Left lobe of liver (tissue), 2 donors: ENCODE results near the gene TCF3. TPM values are rescaled to one million over a fixed set of nuclear protein-coding genes. Genes with fewer than 3 reads are reported as not detected.
"Not testable (repeated sequence)": the region's sequence is repeated elsewhere in the genome, so short reads cannot be mapped to it uniquely, and the experiment has no call there.

Experiments
- ATAC-seq: fragments of 200-7000 bp; cut with Tn5 transposase; one replicate; pipeline ENCODE4 v1.9.1; 2020; ENCODE audit warnings: mild to moderate bottlenecking, moderate library complexity
- DNase-seq: peaks from one replicate; pipeline ENCODE4 v3.0.0-alpha.2; 2020; ENCODE audit warnings: low spot score
- total RNA-seq: library from RNA; stranded (reverse); gene quantifications from one replicate; pipeline ENCODE4 v1.2.1, GENCODE V29; 2021
- donor health status: DM: no; HTN: no; CAD: no; lungs with moderate emphysema.
- donor health status: DM: no; HTN: yes; CAD: no.

TCF3 gene
- total RNA-seq, 1 donor from 2014 or later = 14.2 TPM

DNA sequence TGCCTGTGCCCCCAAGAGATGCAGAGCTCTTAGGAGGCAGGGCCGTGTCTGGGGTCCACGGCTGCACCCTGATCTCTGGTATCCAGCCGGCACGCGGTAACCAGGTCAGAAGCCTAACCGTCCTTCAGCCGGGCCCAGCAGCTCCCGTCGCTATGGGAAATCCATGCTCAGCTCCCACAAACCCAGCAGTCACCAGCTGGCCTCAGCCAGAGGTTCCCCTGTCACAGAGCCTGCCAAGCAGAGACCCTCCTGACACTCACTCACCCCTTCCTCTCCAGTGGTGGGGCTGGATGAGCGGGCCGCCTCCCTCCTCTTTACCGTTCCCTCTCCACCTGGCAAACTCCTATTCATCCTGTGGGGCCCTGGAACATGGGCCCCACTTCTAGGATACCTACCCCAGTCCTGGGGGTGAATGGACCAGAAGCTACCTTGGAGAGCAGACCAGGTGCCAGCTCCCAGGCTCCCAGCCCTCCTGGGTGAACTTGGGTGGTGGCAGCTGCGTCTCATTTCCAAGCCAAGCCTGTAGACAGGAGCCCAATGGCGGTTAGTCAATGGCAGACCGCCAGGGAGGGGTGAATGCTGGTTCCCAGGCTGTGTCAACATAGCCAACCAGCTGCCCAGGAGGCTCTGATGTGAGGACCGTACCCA, 21.4 kb upstream of the TCF3 start:
- no peak for ATAC-seq
- DNase-seq = no peak

DNA sequence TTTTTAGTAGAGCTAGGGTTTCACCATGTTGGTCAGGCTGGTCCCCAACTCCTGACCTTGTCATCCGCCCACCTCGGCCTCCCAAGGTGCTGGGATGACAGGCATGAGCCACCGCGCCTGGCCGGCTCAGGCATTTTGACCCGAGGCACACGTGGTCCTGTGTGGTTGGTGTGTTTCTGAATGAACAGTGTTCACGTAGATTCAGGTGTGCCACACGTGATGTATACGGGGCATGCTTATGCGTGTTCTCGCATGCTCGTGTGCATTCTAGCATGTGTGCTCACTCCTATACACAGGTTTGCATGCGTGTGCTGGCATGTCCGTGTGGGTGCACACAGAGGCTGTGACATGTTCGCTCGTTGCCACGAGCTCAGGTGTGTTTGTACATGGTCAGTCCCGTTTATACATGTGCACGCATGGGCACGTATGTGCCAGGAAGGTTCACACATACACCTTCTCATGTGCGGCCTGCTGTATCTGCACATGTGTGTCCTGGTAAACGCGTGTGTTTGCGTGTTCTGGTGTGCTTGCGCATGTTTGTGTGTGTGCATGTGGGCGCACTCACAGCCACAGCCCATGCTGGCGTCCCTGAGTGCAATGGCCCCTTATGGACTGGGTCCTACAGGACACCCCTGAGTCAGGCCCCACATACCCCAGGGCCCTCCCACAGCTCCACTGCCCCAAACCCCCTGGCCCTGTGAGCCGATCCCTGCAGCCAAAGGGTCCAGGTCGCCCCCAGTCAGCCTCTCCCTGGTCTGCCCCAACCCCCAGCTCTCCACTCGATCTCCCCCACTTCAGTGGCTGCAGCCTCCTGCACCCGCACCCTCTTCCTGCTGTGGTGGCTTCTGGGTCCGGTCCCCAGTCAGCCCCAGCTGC, 20.6 kb upstream of the TCF3 start:
- no peak for ATAC-seq
- no peak for DNase-seq

DNA sequence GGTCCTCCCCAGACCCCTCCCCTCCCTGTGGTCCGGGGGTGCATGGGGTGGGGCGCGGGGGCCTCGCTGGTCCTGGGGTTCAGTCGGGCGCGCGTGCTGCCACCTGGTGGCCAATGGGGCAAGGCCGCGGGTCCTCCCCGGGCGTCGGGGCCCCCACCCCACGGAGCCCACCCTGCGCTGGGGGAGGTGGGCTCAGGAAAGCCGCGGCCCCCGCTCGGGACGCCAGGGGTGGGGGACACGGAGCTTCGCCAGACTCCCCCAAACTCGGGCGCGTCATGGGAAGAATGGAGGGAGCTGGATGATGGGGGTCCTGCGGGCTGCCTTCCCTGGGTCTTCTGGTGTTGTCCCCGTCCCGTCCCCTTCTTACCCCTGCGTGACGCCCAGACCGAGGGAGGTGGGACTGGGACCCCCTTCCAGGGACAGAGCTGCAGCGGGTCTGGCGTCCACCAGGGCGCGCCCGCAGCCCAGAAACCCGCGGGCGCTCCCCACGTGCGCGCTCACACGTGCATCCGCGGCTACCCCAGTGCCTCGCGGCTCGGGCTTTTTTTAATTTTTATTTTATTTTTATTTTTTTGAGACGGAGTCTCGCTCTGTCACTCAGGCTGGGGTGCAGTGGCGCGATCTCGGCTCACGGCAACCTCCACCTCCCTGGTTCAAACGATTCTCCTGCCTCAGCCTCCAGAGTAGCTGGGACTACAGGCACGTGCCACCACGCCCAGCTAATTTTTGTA, 19.8 kb upstream of the TCF3 start:
- DNase-seq (peak; percentile 57), ATAC-seq (peak; percentile 76)

DNA sequence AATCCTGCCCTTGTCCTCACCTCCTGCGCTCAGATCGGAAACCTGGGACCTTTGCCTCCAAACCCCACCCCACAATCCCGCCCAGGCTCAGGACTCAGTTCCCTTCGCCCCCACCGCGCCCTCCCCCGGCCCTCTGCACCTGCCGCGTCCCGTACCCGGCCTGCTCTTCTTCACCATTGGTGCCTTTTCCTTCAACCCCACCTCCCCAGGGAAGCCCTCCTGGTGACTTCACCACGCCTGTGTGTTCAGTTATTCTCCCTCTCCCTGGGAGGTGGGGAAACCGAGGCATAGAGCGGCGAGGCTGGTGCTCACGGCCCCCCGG, 19.3 kb upstream of the TCF3 start:
- no peak for ATAC-seq

DNA sequence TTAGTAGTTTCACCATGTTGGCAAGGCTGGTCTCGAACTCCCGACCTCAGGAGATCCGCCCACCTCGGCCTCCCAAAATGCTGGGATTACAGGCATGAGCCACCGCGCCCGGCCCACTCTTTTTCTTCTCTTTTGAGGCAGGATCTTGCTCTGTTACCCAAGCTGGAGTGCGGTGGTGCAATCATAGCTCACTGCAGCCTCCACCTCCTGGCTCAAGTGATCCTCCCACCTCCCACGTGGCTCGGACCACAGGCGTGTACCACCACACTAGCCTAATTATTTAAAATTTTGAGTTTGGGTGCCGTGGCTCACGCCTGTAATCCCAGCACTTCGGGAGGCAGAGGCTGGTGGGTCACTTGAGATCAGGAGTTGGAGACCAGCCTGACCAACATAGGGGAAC, 18.3 kb upstream of the TCF3 start:
- ATAC-seq, DNase-seq: not testable (repeated sequence)

More for the DNA sequence above, 19.3 kb upstream of the TCF3 start:
- DNase-seq = no peak

DNA sequence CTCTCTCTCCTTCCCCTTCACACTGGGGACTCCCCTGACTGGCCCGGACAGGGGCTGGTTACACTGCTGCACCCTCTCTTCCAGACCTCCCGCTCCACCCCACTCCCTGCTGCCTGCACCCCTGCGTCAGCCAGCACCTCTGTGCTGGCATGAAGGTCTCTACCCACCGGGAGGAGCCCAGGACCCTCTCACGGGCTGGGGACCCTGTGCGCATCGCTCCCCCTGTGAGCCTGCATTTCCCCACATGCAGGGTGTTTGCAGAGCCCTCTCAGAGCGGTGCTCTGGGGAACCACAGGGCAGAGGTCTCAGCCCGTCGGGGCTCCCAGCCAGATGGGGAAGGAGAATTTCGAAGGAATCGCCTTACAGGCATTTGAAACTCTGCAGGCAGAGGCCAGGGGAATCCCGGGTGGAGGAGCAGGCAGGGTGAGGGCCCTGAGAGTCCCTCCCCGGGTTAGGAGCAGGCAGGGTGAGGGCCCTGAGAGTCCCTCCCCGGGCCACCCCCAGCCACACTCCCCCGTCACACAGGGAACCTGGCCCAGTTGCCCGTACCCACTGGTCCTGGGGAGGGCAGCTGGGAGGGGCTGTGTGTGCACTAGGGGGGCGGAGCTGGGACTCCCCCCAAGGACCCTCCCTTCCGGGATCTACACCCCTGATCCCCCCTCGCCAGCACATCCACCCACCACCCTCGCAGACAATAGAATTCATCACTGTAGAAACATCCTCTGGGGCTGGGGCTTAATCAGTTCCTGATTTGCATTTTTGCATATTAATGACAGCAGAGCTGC, 16.3 kb upstream of the TCF3 start:
- DNase-seq (no peak), ATAC-seq (no peak)

DNA sequence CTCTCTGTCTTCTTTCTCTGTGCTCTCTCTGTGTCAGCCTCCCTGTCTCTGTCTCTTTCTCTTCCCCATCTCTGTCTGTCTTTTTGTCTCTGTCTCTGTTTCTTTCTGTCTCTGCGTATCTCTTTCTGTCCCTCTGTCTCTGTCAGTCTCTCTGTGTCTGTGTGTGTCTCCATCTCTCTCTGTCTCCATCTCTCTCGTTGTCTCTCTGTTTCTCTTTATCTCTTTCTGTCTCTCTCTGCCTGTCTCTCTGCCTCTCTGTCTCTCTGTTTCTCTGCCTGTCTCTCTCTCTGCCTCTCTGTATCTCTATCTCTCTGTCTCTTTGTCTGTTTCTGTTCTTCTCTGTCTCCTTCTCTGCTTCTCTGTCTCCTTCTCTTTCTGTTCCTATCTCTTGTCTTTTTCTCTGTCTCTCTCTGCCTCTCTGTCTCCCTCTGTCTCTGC, 15.7 kb upstream of the TCF3 start:
- DNase-seq (no peak), ATAC-seq (no peak)

DNA sequence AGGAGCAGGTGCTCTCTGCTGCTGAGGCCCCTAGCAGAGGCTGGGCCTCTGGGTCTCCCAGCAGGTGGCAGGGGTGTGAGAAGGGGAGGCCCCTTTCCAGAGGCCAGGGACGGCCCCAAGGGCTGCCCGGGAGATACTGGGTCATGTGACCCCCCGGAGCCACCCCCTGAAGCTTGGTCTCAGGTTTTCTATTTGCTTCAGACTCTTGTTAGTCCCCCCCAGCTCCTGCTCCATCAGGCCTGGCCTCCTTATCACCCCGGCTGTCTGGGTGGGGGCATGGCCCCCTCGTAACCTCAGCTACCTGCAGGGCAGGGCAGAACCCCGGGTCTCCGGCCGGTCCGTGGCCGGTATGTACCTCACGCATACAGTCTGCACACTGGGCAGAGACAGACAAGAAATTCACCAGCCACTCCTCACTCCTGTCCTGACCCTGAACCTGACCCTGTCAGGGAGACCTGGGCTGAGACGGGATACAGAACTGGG, 13.2 kb upstream of the TCF3 start:
- ATAC-seq (no peak), DNase-seq (no peak)

DNA sequence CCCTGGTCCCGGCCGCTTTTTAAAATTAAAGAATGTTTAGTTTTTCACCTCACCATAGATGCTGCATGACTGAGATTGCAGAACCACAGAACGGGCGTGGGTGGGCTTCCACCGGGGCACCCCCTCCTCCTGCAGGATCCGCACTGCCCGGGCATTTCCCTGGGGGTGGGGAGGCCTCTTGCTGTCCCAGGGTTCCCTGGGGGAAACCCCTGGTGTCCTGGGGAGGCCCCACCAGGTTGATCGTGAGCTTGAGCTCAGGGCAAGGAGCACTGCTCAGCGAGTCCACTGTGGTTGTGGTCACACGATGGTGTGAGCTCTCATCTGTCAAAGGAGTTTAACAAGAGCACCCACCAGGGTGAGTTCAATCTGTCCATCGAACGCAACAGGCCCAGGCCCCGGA, 11.4 kb upstream of the TCF3 start:
- ATAC-seq = no peak
- no peak for DNase-seq

DNA sequence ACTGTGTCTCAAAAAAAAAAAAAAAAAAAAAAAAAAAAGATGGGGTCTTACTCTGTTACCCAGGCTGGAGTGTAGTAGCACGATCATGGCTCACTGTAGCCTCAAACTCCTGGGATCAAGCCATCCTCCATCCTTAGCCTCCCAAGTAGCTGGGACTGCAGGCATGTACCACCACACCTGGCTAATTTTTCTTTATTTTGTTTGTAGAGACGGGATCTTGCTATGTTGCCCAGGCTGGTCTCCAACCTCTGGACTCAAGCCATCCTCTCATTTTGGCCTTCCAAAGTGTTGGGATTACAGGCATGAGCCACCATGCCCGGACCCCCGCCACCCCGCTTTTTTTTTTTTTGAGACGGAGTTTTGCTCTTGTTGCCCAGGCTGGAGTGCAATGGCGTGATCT, 10.8 kb upstream of the TCF3 start:
- ATAC-seq, DNase-seq: not testable (repeated sequence)

DNA sequence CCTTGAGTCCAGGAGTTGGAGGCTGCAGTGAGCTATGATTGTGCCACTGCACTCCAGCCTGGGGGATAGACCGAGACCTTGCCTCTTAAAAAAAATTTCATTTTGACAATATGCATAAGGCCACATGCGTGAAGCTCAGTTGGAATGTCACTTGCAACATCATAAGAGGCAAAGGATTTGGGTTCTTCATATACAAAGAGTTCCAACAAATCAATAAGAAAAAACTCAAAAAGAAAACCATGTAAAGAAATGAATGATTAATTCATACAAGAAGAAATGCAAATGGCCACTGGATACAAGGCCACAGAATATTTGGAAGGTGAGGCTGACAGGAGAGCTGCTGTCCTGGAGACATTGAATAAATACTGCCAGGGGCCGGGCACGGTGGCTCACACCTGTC, 9.6 kb upstream of the TCF3 start:
- DNase-seq = no peak
- ATAC-seq = no peak

DNA sequence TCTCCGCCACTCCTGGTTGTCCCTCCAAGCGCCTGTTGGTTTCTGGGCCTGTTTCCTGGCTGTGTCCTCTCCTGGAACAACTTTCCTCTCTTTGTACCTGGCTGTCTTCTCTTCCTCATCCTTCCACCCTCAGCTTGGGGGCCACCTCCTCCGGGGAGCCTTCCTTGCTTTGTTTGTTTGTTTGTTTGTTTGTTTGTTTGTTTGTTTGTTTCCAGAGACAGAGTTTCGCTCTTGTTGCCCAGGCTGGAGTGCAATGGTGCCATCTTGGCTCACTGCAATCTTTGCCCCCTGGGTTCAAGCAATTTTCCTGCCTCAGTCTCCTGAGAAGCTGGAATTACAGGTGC, 6.6 kb upstream of the TCF3 start:
- ATAC-seq = no peak
- no peak for DNase-seq

DNA sequence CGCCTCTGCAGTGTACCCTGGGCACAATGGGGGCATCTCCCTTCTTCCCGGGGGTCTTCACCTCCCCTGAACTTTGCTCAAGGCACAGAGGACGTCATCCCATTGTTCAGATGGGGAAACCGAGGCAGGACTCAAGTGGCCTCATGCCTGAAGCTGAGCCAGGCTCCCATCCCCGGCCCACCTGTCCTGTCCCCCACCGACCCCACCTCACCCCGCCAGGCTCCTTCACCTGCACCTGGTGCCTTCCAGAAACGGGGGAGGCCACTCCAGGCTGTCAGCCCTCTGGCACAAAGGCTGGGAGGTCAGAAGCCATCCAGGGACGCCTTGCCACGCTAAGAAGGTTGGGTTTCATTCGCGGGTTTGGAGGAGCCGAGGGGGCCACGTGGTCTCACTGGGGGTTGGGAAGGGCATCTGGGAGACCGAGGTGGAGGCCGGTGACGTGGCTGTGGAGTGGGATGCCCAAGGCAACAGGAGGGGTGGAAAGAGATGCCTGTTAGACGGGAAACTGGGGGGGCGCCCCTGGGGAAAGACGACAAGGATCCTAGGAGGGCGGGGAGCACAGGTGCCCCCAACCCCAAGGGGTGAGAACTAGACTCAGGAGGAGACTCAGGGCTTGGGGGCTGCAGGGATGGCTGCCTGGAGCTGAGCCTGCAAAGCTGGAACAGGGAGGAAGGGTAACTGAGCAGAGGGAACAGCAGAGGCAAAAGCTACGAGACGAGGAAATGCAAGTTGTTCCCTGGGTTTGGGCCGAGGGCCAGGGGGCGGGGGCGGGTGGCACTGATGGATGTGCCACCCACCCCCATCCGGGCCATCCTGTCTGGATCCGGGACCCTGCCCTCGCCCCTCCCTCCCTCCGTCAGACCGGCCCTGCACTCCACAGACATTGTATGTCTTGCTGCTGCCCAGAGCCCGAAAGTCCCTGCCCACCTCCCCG, 6.0 kb upstream of the TCF3 start:
- ATAC-seq (no peak), DNase-seq (no peak)

DNA sequence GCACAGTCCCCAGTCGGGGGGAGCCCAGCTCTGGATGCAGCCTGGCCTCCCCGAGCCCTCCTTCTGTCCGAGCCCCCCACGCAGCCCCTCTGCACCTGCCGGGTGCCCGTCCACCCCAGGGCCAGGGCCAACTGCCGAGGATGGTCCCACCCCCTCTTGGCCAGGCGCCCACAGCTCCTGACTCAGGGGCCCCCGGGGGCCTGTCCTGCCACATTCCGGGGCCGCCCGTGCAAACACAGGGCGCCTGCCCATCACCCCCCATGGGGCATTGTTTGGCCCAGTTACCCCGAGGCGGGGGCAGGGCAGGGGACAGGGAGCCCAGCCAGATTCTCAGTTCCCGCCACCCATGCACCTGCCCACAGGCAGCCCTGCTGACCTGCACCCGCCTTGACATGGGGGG, 5.3 kb upstream of the TCF3 start:
- ATAC-seq (no peak), DNase-seq (no peak)

DNA sequence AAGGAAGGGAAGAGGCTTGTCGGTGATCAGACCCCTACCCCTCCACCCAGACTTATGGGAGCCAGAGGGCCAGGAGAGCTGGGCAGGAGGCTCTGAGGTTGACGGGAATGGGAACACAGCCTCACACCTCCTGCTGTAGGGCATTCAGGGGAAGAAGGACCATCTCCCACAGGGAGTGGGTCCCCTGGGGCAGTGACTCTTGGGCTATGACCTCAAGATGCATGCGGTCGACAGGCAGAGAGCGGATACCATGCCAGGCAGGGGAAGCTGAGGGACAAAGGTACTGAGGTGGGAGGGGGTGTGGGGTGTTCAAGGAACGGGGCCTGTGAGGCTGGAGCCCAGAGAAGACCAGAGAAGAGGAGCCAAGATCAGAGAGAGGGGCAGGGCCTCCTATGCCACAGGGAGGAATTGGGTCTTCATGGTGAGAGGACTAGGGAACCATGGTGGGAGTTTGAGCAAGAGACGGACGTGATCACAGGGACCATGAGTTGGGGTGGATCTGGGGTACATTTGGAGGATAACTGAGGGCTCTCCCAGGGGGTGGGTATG, 4.6 kb upstream of the TCF3 start:
- no peak for ATAC-seq

DNA sequence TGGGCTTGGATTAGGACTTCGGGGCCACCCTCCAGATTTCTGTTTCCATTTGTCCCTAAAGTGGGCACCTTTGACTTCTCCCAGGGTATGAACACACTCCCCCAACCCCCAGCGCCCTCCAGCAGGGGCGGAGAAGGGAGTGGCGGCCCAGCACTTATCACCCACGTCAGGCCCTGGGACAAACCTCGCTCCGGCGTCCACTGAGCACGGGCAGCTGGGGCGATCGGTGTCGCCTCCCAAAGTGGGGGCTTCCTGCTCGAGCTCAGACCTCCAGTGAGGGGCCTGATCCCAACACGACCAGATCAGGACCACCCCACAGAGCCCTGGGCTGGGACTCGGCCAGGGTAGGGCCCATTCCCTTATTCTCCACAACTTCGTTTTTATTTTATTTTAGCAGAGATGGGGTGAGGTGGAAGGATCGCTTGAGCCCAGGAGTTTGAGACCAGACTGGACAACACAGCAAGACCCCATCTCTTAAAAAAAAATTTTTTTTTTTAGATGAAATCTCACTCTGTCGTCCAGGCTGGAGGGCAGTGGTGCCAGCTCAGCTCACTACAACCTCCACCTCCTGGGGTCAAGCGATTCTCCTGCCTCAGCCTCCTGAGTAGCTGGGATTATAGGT, 3.7 kb upstream of the TCF3 start:
- DNase-seq (no peak), ATAC-seq (no peak)

More for the DNA sequence above, 4.6 kb upstream of the TCF3 start:
- no peak for DNase-seq

DNA sequence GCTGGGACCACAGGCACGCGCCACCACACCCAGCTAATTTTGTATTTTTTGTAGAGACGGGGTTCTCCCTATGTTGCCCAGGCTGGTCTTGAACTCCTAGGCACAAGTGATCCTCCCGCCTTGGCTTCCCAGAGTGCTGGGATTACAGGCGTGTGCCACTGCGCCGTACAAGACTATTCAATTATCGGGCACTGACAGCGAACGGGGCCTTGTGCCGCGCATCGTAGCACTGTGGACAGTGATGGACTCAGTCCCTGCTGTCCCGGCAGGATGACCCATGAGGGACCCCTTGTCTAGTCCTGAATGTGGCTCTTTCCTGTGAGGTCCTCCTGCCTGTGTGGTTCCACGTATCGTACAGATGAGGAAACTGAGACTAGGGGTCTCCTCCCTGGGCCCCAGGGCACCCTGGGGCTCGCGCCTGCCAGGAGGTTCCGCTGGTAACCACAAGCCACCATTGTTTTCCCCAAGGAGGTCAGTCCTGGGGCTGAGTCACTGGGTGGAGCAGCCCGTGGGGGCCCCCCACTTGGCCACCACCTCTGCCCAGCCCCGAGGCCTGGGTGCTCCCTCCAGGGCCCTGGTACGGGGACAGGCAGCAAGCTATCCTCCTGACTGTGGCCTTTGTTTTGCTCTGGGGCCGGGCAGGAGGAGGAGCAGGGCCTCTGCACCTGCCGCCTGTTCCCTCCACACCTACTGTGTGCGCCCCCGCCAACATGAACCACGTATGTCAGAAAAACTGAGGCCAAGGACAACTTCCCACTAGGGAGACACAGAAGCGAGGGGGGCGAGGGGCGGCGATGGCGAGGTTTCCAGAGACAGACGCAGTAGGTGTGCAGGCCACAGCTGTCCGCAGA, 2.9 kb upstream of the TCF3 start:
- ATAC-seq (no peak), DNase-seq (no peak)

DNA sequence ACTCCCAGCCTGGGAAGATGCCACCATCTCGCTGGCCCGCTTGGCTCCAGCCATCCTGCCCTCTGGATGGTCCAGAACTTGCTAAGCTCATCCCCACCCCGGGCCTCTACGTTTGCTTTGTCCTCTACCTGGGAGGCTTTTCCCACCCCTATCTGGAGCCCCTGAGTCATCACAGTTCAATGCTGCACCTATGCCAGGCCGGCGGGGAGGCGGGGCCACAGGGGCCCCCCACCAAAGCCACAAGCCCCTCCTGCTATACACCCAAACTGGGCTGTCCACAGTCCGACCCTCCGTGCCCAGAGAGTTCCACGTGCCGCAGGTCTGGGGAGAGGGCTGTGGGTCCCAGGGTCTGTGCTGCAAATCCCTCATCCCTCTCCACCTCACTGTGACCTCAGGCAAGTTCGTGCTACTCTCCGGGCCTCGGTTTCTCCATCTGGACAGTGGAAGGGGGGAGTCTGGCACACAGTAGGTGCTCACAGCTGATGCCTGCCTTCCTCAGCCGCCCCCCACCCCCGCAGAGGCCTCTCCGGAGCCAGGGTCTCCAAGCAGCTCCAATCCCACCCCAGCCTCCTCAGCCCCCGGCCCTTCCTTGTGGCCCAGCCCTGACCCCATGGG, 1.9 kb upstream of the TCF3 start:
- ATAC-seq (no peak), DNase-seq (no peak)
